Duodenal mucosa (tissue), 2 donors: ENCODE measurements around the gene TIRAP.

Experiments
- H3K27ac ChIP-seq: one replicate; pipeline ENCODE4 v1.7.0; 2013; ENCODE audit warnings: low read depth, low read length
- H3K27me3 ChIP-seq, 2 donors: one replicate each; pipeline ENCODE4 v1.7.0; 2013; ENCODE audit warnings: low read length in 2 of 2, control low read depth in 1 of 2; ENCODE audit not compliant: insufficient read depth in 2 of 2, control insufficient read depth in 1 of 2
- H3K36me3 ChIP-seq, 2 donors: one replicate each; pipeline ENCODE4 v1.7.0; 2013; ENCODE audit warnings: low read length in 2 of 2, control low read depth in 1 of 2; ENCODE audit not compliant: insufficient read depth in 2 of 2, control insufficient read depth in 1 of 2
- H3K4me1 ChIP-seq, 2 donors: one replicate each; pipeline ENCODE4 v1.7.0; 2013; ENCODE audit warnings: low read length in 2 of 2, control low read depth in 1 of 2; ENCODE audit not compliant: insufficient read depth in 2 of 2, control insufficient read depth in 1 of 2
- H3K4me3 ChIP-seq, 2 donors: one replicate each; pipeline ENCODE4 v1.7.0; 2013; ENCODE audit warnings: low read length in 2 of 2, low read depth in 1 of 2
- H3K9ac ChIP-seq, 2 donors: one replicate each; pipeline ENCODE4 v1.7.0; 2013; ENCODE audit warnings: low read length in 2 of 2, low read depth in 1 of 2
- H3K9me3 ChIP-seq, 2 donors: one replicate each; pipeline ENCODE4 v1.7.0; 2013; ENCODE audit warnings: low read length in 2 of 2, control low read depth in 1 of 2; ENCODE audit not compliant: control insufficient read depth in 1 of 2

Gene TIRAP

GRCh38 chr11:126263489-126263888 lies 19.4 kb upstream of the TIRAP start:
- Histone ChIP-seq H3K36me3 (peaks cover 51 to 65% of the 10 kb centered on the region in 2 donors), H3K27me3 (no peaks in the 10 kb centered on the region), H3K4me3 (no peak overlapping the region)

GRCh38 chr11:126265811-126266210 lies 17.1 kb upstream of the TIRAP start:
- H3K36me3 ChIP-seq, result peaks cover 45 to 62% of the 10 kb centered on the region in 2 donors
- peaks cover 16 to 18% of the 10 kb centered on the region in 2 donors for H3K4me1 ChIP-seq
- H3K9ac ChIP-seq, result no peak overlapping the region
- no peak overlapping the region for H3K4me3 ChIP-seq
- no peaks in the 10 kb centered on the region for H3K9me3 ChIP-seq
- H3K27ac ChIP-seq, result no peak overlapping the region
- no peaks in the 10 kb centered on the region for H3K27me3 ChIP-seq

More at GRCh38 chr11:126263489-126263888, 19.4 kb upstream of the TIRAP start:
- H3K4me1 ChIP-seq, result peaks cover 12 to 16% of the 10 kb centered on the region in 2 donors
- no peaks in the 10 kb centered on the region for H3K9me3 ChIP-seq
- H3K9ac ChIP-seq, result no peak overlapping the region
- H3K27ac ChIP-seq, result no peak overlapping the region

- H3K9ac ChIP-seq, result peak overlapping the region; percentile 56 to 87
- no peaks in the 10 kb centered on the region for H3K27me3 ChIP-seq
These were observed 15.2 kb upstream of the TIRAP start for GRCh38 chr11:126267650-126268049.

GRCh38 chr11:126268361-126268707 lies 14.6 kb upstream of the TIRAP start:
- Histone ChIP-seq H3K9me3 (no peaks in the 10 kb centered on the region), H3K27me3 (no peaks in the 10 kb centered on the region), H3K4me3 (peak overlapping the region; percentile 87 to 95), H3K27ac (peak overlapping the region; percentile 79), H3K36me3 (peaks cover 39 to 46% of the 10 kb centered on the region in 2 donors), H3K4me1 (peaks cover 16 to 18% of the 10 kb centered on the region in 2 donors), H3K9ac (peak overlapping the region; percentile 56 to 87)

More at GRCh38 chr11:126267650-126268049, 15.2 kb upstream of the TIRAP start:
- Histone ChIP-seq H3K4me3 (peak overlapping the region; percentile 87 to 95), H3K27ac (no peak overlapping the region), H3K36me3 (peaks cover 42 to 46% of the 10 kb centered on the region in 2 donors), H3K9me3 (no peaks in the 10 kb centered on the region), H3K4me1 (peaks cover 16 to 18% of the 10 kb centered on the region in 2 donors)

- Histone ChIP-seq H3K9me3 (no peaks in the 10 kb centered on the region), H3K9ac (peak within 1 kb of the TSS; percentile 89 to 94), H3K36me3 (peaks cover 33 to 46% of the 10 kb centered on the region in 2 donors), H3K4me1 (peaks cover 16 to 18% of the 10 kb centered on the region in 2 donors), H3K4me3 (peak within 1 kb of the TSS; percentile 93 to 95), H3K27me3 (no peaks in the 10 kb centered on the region), H3K27ac (peak within 1 kb of the TSS; percentile 79)
These were observed 13.9 kb upstream of the TIRAP start, which contains the start of the genes FOXRED1 and SRPRA for GRCh38 chr11:126268708-126269579. FOXRED1 (plus strand) TSS chr11:126269154; CDS start chr11:126269207, 53 bp downstream. SRPRA (minus strand) TSS chr11:126268895; CDS start chr11:126268804, 91 bp downstream.

GRCh38 chr11:126277322-126277721 lies 5.6 kb upstream of the TIRAP start:
- Histone ChIP-seq H3K27ac (no peak overlapping the region), H3K4me3 (no peak overlapping the region), H3K9ac (no peak overlapping the region), H3K4me1 (peaks cover 6 to 10% of the 10 kb centered on the region in 2 donors), H3K9me3 (no peaks in the 10 kb centered on the region), H3K27me3 (no peaks in the 10 kb centered on the region), H3K36me3 (peaks cover 14 to 43% of the 10 kb centered on the region in 2 donors)

GRCh38 chr11:126277780-126278179 lies 5.1 kb upstream of the TIRAP start:
- peaks cover 6 to 13% of the 10 kb centered on the region in 2 donors for H3K4me1 ChIP-seq
- H3K9me3 ChIP-seq, result no peaks in the 10 kb centered on the region
- peaks cover 10 to 40% of the 10 kb centered on the region in 2 donors for H3K36me3 ChIP-seq
- H3K27me3 ChIP-seq, result no peaks in the 10 kb centered on the region
- H3K9ac ChIP-seq, result no peak overlapping the region
- no peak overlapping the region for H3K27ac ChIP-seq
- no peak overlapping the region for H3K4me3 ChIP-seq

- Histone ChIP-seq H3K9me3 (no peaks in the 10 kb centered on the region), H3K9ac (no peak overlapping the region), H3K27me3 (no peaks in the 10 kb centered on the region), H3K4me1 (peaks cover 14 to 19% of the 10 kb centered on the region in 2 donors), H3K27ac (no peak overlapping the region), H3K4me3 (no peak overlapping the region), H3K36me3 (peaks cover 9 to 27% of the 10 kb centered on the region in 2 donors)
These were observed 3.7 kb upstream of the TIRAP start for GRCh38 chr11:126279191-126279590.

GRCh38 chr11:126280595-126280994 lies 2.3 kb upstream of the TIRAP start:
- Histone ChIP-seq H3K36me3 (peaks cover 9 to 17% of the 10 kb centered on the region in 2 donors), H3K4me3 (no peak overlapping the region), H3K27me3 (no peaks in the 10 kb centered on the region), H3K4me1 (peaks cover 16 to 27% of the 10 kb centered on the region in 2 donors), H3K27ac (no peak overlapping the region), H3K9me3 (no peaks in the 10 kb centered on the region), H3K9ac (no peak overlapping the region)

GRCh38 chr11:126281245-126281644 lies 1.6 kb upstream of the TIRAP start:
- Histone ChIP-seq H3K27me3 (no peaks in the 10 kb centered on the region), H3K36me3 (peaks cover 9 to 12% of the 10 kb centered on the region in 2 donors), H3K27ac (no peak overlapping the region), H3K9me3 (no peaks in the 10 kb centered on the region), H3K4me1 (peaks cover 16 to 27% of the 10 kb centered on the region in 2 donors), H3K9ac (no peak overlapping the region), H3K4me3 (no peak overlapping the region)
